ENCODE measurements around the gene RBBP8. TPM values are rescaled to one million over a fixed set of nuclear protein-coding genes. Genes with fewer than 3 reads are reported as not detected.
"Not testable (repeated sequence)": the region's sequence is repeated elsewhere in the genome, so short reads cannot be mapped to it uniquely, and the experiment has no call there.

RBBP8 gene
- total RNA-seq, 5 donors from 2014 or later (not counting 1 experiment from before 2014, with no cell fraction given), result 2.9 to 5.8 (median 4.1) TPM

DNA sequence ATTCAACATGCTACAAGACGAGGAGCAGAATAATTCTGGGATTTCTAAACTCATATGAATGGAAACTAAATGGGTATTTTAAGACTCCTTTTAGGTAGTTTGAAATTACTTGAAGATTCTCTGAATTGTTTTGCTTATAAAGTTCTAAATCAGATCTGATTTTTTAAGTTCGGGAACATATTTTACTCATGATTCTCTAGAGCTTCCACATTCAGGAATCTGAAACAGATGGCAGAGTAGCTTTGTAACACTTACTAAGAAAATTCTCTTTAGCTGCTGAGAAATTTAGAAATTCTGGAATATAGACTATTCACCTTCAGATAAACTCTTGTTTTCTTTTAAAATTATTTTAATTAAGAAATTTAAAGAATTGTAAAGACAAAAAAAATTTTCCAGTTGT is 13.7 kb downstream of the RBBP8 start:
- Histone ChIP-seq H3K4me3 (ENCODE audit: control insufficient read depth in 1 of 2, extremely low read depth in 1 of 2, low read length in 1 of 2) (no peak overlapping the region), H3K36me3 (ENCODE audit: control insufficient read depth in 2 of 2, extremely low read depth in 1 of 2, insufficient read depth in 1 of 2, low read length in 1 of 2) (peaks cover 3 to 7% of the 10 kb centered on the region in 2 donors), H3K27me3 (replicated peaks in 1 of 2; ENCODE audit: control insufficient read depth in 2 of 2, extremely low read depth in 1 of 2, insufficient read depth in 2 of 2, low read length in 1 of 2) (no peaks in the 10 kb centered on the region), H3K4me1 (ENCODE audit: control insufficient read depth in 1 of 2, extremely low read depth in 1 of 2, insufficient read depth in 2 of 2, low read length in 2 of 2) (no peaks in the 10 kb centered on the region), H3K9me3 (no peaks in the 10 kb centered on the region), H3K27ac (ENCODE audit: low read length) (no peak overlapping the region)
- Mint-ChIP-seq H3K4me1 (peaks cover 0 to under 1% (median 0%) of the 10 kb centered on the region in 3 donors), H3K36me3 (peaks cover 18% of the 10 kb centered on the region), H3K27ac (no peak overlapping the region), H3K9me3 (no peaks in the 10 kb centered on the region), H3K4me3 (no peak overlapping the region), H3K27me3 (no peaks in the 10 kb centered on the region)
- ChIA-PET POLR2A (interaction anchor here in 1 of 2 donors (0.5 kb wide), 1 partner anchor 500 kb away, joined by 7 read pairs; no protein-coding TSS in a partner anchor), CTCF (interaction anchor here in 1 of 2 donors (0.6 kb wide), 1 partner anchor 36 kb away, joined by 3 read pairs; no protein-coding TSS in a partner anchor)
- no CpG with 5 or more reads among the region's 2 CpGs for WGBS (ENCODE audit: insufficient coverage)
- ATAC-seq (replicated peaks in 1 of 4) (no peak), DNase-seq (no peak)

GRCh38 chr18:22951823-22952222 is 18.7 kb downstream of the RBBP8 start:
- no peak for ATAC-seq (replicated peaks in 1 of 4)
- Mint-ChIP-seq H3K27me3 (no peaks in the 10 kb centered on the region), H3K36me3 (peaks cover 35% of the 10 kb centered on the region), H3K9me3 (no peaks in the 10 kb centered on the region), H3K4me3 (no peak overlapping the region), H3K27ac (no peak overlapping the region), H3K4me1 (peaks cover 5 to 13% (median 13%) of the 10 kb centered on the region in 3 donors)
- peaks cover 3 to 7% of the 10 kb centered on the region in 2 donors for H3K36me3 ChIP-seq (ENCODE audit: control insufficient read depth in 2 of 2, extremely low read depth in 1 of 2, insufficient read depth in 1 of 2, low read length in 1 of 2)
- DNase-seq, result no peak
- H3K27me3 ChIP-seq (replicated peaks in 1 of 2; ENCODE audit: control insufficient read depth in 2 of 2, extremely low read depth in 1 of 2, insufficient read depth in 2 of 2, low read length in 1 of 2), result no peaks in the 10 kb centered on the region
- no peaks in the 10 kb centered on the region for H3K4me1 ChIP-seq (ENCODE audit: control insufficient read depth in 1 of 2, extremely low read depth in 1 of 2, insufficient read depth in 2 of 2, low read length in 2 of 2)
- 94% methylated on average over 1 of the region's 1 CpG for WGBS (ENCODE audit: insufficient coverage)
- POLR2A ChIA-PET, result no interaction called here
- no peak overlapping the region for H3K4me3 ChIP-seq (ENCODE audit: control insufficient read depth in 1 of 2, extremely low read depth in 1 of 2, low read length in 1 of 2)
- H3K27ac ChIP-seq (ENCODE audit: low read length), result no peak overlapping the region
- CTCF ChIA-PET, result no interaction called here
- no peaks in the 10 kb centered on the region for H3K9me3 ChIP-seq

DNA sequence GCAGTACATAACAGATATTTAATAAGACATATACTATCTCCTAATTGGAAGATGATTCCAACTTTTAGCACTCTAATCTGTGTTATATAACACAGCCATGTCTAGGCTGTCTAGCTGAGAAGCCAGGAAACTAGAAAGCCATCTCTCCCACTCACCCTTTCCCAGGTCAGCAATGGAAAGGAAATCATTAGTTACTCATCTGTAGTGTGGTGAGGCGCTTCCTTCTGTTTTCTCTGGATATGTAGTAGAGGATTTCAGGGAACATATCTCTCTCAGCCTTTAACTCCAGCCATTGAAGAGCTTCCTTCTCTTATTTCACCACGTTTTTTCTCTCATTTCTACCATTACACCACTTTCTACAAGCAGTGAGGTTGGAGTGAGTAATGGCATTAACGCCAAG is 19.4 kb downstream of the RBBP8 start:
- Histone ChIP-seq H3K27me3 (replicated peaks in 1 of 2; ENCODE audit: control insufficient read depth in 2 of 2, extremely low read depth in 1 of 2, insufficient read depth in 2 of 2, low read length in 1 of 2) (no peaks in the 10 kb centered on the region), H3K4me3 (ENCODE audit: control insufficient read depth in 1 of 2, extremely low read depth in 1 of 2, low read length in 1 of 2) (no peak overlapping the region), H3K4me1 (ENCODE audit: control insufficient read depth in 1 of 2, extremely low read depth in 1 of 2, insufficient read depth in 2 of 2, low read length in 2 of 2) (no peaks in the 10 kb centered on the region), H3K27ac (ENCODE audit: low read length) (no peak overlapping the region), H3K9me3 (no peaks in the 10 kb centered on the region), H3K36me3 (ENCODE audit: control insufficient read depth in 2 of 2, extremely low read depth in 1 of 2, insufficient read depth in 1 of 2, low read length in 1 of 2) (peaks cover 3 to 7% of the 10 kb centered on the region in 2 donors)
- no CpG with 5 or more reads among the region's 3 CpGs for WGBS (ENCODE audit: insufficient coverage)
- Mint-ChIP-seq H3K9me3 (no peaks in the 10 kb centered on the region), H3K27ac (no peak overlapping the region), H3K36me3 (peaks cover 35% of the 10 kb centered on the region), H3K4me1 (peaks cover 5 to 13% (median 13%) of the 10 kb centered on the region in 3 donors), H3K27me3 (no peaks in the 10 kb centered on the region), H3K4me3 (no peak overlapping the region)
- ChIA-PET CTCF (no interaction called here), POLR2A (no interaction called here)
- DNase-seq (no peak), ATAC-seq (replicated peaks in 1 of 4) (no peak)

DNA sequence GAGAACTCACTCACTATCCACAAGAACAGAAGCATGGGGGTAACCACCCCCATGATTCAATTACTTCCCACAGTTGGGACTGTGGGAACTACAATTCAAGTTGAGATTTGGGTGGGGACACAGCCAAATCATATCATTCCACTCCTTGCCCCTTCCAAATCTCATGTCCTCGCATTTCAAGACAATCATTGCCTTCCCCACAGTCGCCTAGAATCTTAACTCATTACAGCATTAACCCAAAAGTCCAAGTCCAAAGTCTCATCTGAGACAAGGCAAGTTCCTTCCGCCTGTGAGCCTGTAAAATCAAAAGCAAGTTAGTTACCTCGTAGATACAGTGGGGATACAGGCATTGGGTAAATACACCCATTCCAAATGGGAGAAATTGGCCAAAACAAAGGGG is 20.9 kb downstream of the RBBP8 start:
- H3K36me3 ChIP-seq (ENCODE audit: control insufficient read depth in 2 of 2, extremely low read depth in 1 of 2, insufficient read depth in 1 of 2, low read length in 1 of 2); H3K27me3 Mint-ChIP-seq; H3K9me3 ChIP-seq; ATAC-seq (replicated peaks in 1 of 4); H3K27me3 ChIP-seq (replicated peaks in 1 of 2; ENCODE audit: control insufficient read depth in 2 of 2, extremely low read depth in 1 of 2, insufficient read depth in 2 of 2, low read length in 1 of 2); DNase-seq; H3K4me3 Mint-ChIP-seq; H3K4me3 ChIP-seq (ENCODE audit: control insufficient read depth in 1 of 2, extremely low read depth in 1 of 2, low read length in 1 of 2); H3K27ac ChIP-seq (ENCODE audit: low read length); H3K27ac Mint-ChIP-seq; H3K9me3 Mint-ChIP-seq; CTCF ChIA-PET; H3K4me1 ChIP-seq (ENCODE audit: control insufficient read depth in 1 of 2, extremely low read depth in 1 of 2, insufficient read depth in 2 of 2, low read length in 2 of 2): not testable (repeated sequence)
- POLR2A ChIA-PET, result interaction anchor here in 1 of 2 donors (0.8 kb wide), 2 partner anchors 28 to 32 kb away, joined by 3 to 5 read pairs; no protein-coding TSS in a partner anchor
- no CpG with 5 or more reads among the region's 4 CpGs for WGBS (ENCODE audit: insufficient coverage)
- Mint-ChIP-seq H3K36me3 (peaks cover 35% of the 10 kb centered on the region), H3K4me1 (peaks cover 8 to 17% (median 13%) of the 10 kb centered on the region in 3 donors)

GRCh38 chr18:22956226-22956625 is 23.1 kb downstream of the RBBP8 start:
- H3K36me3 ChIP-seq (ENCODE audit: control insufficient read depth in 2 of 2, extremely low read depth in 1 of 2, insufficient read depth in 1 of 2, low read length in 1 of 2), result no peaks in the 10 kb centered on the region
- H3K4me1 Mint-ChIP-seq, result peaks cover 8 to 17% (median 13%) of the 10 kb centered on the region in 3 donors
- CTCF ChIA-PET, result no interaction called here
- H3K9me3 ChIP-seq, result no peaks in the 10 kb centered on the region
- no peak overlapping the region for H3K4me3 Mint-ChIP-seq
- no peak for ATAC-seq (replicated peaks in 1 of 4)
- H3K4me1 ChIP-seq (ENCODE audit: control insufficient read depth in 1 of 2, extremely low read depth in 1 of 2, insufficient read depth in 2 of 2, low read length in 2 of 2), result no peaks in the 10 kb centered on the region
- H3K4me3 ChIP-seq (ENCODE audit: control insufficient read depth in 1 of 2, extremely low read depth in 1 of 2, low read length in 1 of 2), result no peak overlapping the region
- WGBS (ENCODE audit: insufficient coverage), result 100% methylated on average over 2 of the region's 3 CpGs
- no peaks in the 10 kb centered on the region for H3K9me3 Mint-ChIP-seq
- H3K36me3 Mint-ChIP-seq, result peaks cover 20% of the 10 kb centered on the region
- no peak overlapping the region for H3K27ac ChIP-seq (ENCODE audit: low read length)
- DNase-seq, result no peak
- no peaks in the 10 kb centered on the region for H3K27me3 Mint-ChIP-seq
- no peaks in the 10 kb centered on the region for H3K27me3 ChIP-seq (replicated peaks in 1 of 2; ENCODE audit: control insufficient read depth in 2 of 2, extremely low read depth in 1 of 2, insufficient read depth in 2 of 2, low read length in 1 of 2)
- no peak overlapping the region for H3K27ac Mint-ChIP-seq
- POLR2A ChIA-PET, result interaction anchor here (0.6 kb wide), 2 partner anchors 9 to 54 kb away, joined by 3 read pairs; no protein-coding TSS in a partner anchor

GRCh38 chr18:22961156-22961555 is 28.0 kb downstream of the RBBP8 start:
- WGBS (ENCODE audit: insufficient coverage), result no CpG with 5 or more reads among the region's 1 CpG
- CTCF ChIA-PET, result interaction anchor here in 1 of 2 donors (1.0 to 1.2 kb wide), 2 partner anchors 11 to 32 kb away, joined by 3 read pairs; no protein-coding TSS in a partner anchor
- H3K36me3 Mint-ChIP-seq, result no peaks in the 10 kb centered on the region
- no peak overlapping the region for H3K27ac Mint-ChIP-seq
- Histone ChIP-seq H3K27ac (ENCODE audit: low read length) (no peak overlapping the region), H3K27me3 (replicated peaks in 1 of 2; ENCODE audit: control insufficient read depth in 2 of 2, extremely low read depth in 1 of 2, insufficient read depth in 2 of 2, low read length in 1 of 2) (no peaks in the 10 kb centered on the region), H3K36me3 (ENCODE audit: control insufficient read depth in 2 of 2, extremely low read depth in 1 of 2, insufficient read depth in 1 of 2, low read length in 1 of 2) (no peaks in the 10 kb centered on the region), H3K9me3 (no peaks in the 10 kb centered on the region), H3K4me3 (ENCODE audit: control insufficient read depth in 1 of 2, extremely low read depth in 1 of 2, low read length in 1 of 2) (no peak overlapping the region), H3K4me1 (ENCODE audit: control insufficient read depth in 1 of 2, extremely low read depth in 1 of 2, insufficient read depth in 2 of 2, low read length in 2 of 2) (no peaks in the 10 kb centered on the region)
- H3K27me3 Mint-ChIP-seq, result no peaks in the 10 kb centered on the region
- no peaks in the 10 kb centered on the region for H3K9me3 Mint-ChIP-seq
- H3K4me3 Mint-ChIP-seq, result no peak overlapping the region
- no peak for ATAC-seq (replicated peaks in 1 of 4)
- H3K4me1 Mint-ChIP-seq, result peaks cover 0 to 4% (median 4%) of the 10 kb centered on the region in 3 donors
- DNase-seq, result no peak
- POLR2A ChIA-PET, result interaction anchor here (0.5 to 0.6 kb wide), 2 partner anchors 71 to 802 kb away, joined by 3 read pairs; no protein-coding TSS in a partner anchor
